Adrenal gland (tissue), 5 donors: ENCODE data around the gene ARL3.

Experiments used
- POLR2A ChIP-seq, 2 donors: fragments of 450-650 bp; IDR thresholded peaks; one replicate each; pipeline ENCODE4 v1.6.1; 2017; ENCODE audit warnings: antibody characterized with exemption in 2 of 2, mild to moderate bottlenecking in 2 of 2, moderate library complexity in 1 of 2
- TF ChIP-seq, protein P1 (sequence below), 6 experiments: fragments of 450-650 bp in 4 of 6; fragments of 200-600 bp in 2 of 6; sonication (generic) in 1 of 6; IDR thresholded peaks; 1 replicate in 5 of 6; 2 replicates in 1 of 6; pipeline versions ENCODE4 v1.5.1 to v1.8.0; 2016 to 2021; ENCODE audit warnings: antibody characterized with exemption in 6 of 6, mild to moderate bottlenecking in 2 of 6, moderate library complexity in 1 of 6
- donor health status: DM: no; HTN: no; CAD: no.

- TF ChIP-seq, protein P1, sequence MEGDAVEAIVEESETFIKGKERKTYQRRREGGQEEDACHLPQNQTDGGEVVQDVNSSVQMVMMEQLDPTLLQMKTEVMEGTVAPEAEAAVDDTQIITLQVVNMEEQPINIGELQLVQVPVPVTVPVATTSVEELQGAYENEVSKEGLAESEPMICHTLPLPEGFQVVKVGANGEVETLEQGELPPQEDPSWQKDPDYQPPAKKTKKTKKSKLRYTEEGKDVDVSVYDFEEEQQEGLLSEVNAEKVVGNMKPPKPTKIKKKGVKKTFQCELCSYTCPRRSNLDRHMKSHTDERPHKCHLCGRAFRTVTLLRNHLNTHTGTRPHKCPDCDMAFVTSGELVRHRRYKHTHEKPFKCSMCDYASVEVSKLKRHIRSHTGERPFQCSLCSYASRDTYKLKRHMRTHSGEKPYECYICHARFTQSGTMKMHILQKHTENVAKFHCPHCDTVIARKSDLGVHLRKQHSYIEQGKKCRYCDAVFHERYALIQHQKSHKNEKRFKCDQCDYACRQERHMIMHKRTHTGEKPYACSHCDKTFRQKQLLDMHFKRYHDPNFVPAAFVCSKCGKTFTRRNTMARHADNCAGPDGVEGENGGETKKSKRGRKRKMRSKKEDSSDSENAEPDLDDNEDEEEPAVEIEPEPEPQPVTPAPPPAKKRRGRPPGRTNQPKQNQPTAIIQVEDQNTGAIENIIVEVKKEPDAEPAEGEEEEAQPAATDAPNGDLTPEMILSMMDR (IDR thresholded peaks at IDR 0.05), result no peak
- no peak for TF ChIP-seq POLR2A (IDR thresholded peaks at IDR 0.05)
Observed at GRCh38 chr10:102718220-102718619, 4.0 kb upstream of the ARL3 start.
